Dedifferentiated amniotic fluid mesenchymal stem cell (primary cell): ENCODE data around the gene GPC1.

ENCODE experiments used
- DNase-seq: peaks from one replicate; pipeline ENCODE4 v3.0.0-alpha.2; 2016; ENCODE audit errors: extremely low spot score

GPC1 gene

GRCh38 chr2:240456447-240457222 is 21.2 kb downstream of the GPC1 start:
- no peak for DNase-seq

- DNase-seq: no peak
Measured at GRCh38 chr2:240457223-240458043, 22.0 kb downstream of the GPC1 start.

- no peak for DNase-seq
Measured at GRCh38 chr2:240458044-240458899, 22.8 kb downstream of the GPC1 start.

GRCh38 chr2:240458900-240459391 is 23.5 kb downstream of the GPC1 start:
- DNase-seq: no peak

GRCh38 chr2:240459401-240460252 is 24.2 kb downstream of the GPC1 start:
- no peak for DNase-seq

GRCh38 chr2:240460253-240460711 is 24.8 kb downstream of the GPC1 start:
- DNase-seq: no peak

- no peak for DNase-seq
Measured at GRCh38 chr2:240460781-240461431, 25.4 kb downstream of the GPC1 start.

GRCh38 chr2:240461471-240462072 is 26.1 kb downstream of the GPC1 start:
- no peak for DNase-seq

GRCh38 chr2:240462073-240462706 is 26.7 kb downstream of the GPC1 start:
- no peak for DNase-seq

- no peak for DNase-seq
Measured at GRCh38 chr2:240462707-240463273, 27.3 kb downstream of the GPC1 start.

- no peak for DNase-seq
Measured at GRCh38 chr2:240463274-240463865, 27.9 kb downstream of the GPC1 start.

GRCh38 chr2:240463866-240464481 is 28.5 kb downstream of the GPC1 start:
- DNase-seq: no peak

- no peak for DNase-seq
Measured at GRCh38 chr2:240464514-240465241, 29.2 kb downstream of the GPC1 start.

- no peak for DNase-seq
Measured at GRCh38 chr2:240465268-240465764, 29.9 kb downstream of the GPC1 start.

- no peak for DNase-seq
Measured at GRCh38 chr2:240465765-240466578, 30.5 kb downstream of the GPC1 start.

- DNase-seq: no peak
Measured at GRCh38 chr2:240466579-240467148, 31.2 kb downstream of the GPC1 start.
